ENCODE measurements around the gene DNMT3B.

- no peak for TF ChIP-seq CTCF (IDR thresholded peaks at IDR 0.05; ENCODE audit: insufficient read depth, low read length)
- no peak for TF ChIP-seq REST (IDR thresholded peaks at IDR 0.05; ENCODE audit: insufficient replicate concordance, low read depth)
- no peak for TF ChIP-seq POLR2AphosphoS5 (IDR thresholded peaks at IDR 0.05; ENCODE audit: low read depth)
Measured at GRCh38 chr20:32841632-32842031, 79.4 kb downstream of the DNMT3B start.
